Esophagus muscularis mucosa (tissue), 4 donors: ENCODE data around the gene KIF26B. TPM values are rescaled to one million over a fixed set of nuclear protein-coding genes. Genes with fewer than 3 reads are reported as not detected.

Source experiments
- DNase-seq: peaks from one replicate; pipeline ENCODE4 v3.0.0-alpha.2; 2017; ENCODE audit errors: extremely low spot score
- H3K27ac ChIP-seq, 4 donors: fragments of 200-600 bp; sonication (generic); replicated peaks in 1 of 4; 1 replicate in 3 of 4; 2 replicates in 1 of 4; pipeline ENCODE4 v1.5.1; 2016 to 2019; ENCODE audit warnings: mild to moderate bottlenecking in 1 of 4
- H3K27me3 ChIP-seq, 4 donors: fragments of 200-600 bp; sonication (generic); one replicate each; pipeline versions ENCODE4 v1.5.1 to v1.6.0; 2016 to 2019
- H3K36me3 ChIP-seq, 4 donors: fragments of 200-600 bp; sonication (generic); one replicate each; pipeline ENCODE4 v1.5.1; 2016 to 2019
- H3K4me1 ChIP-seq, 4 donors: fragments of 200-600 bp; sonication (generic); one replicate each; pipeline ENCODE4 v1.5.1; 2016 to 2019
- H3K4me3 ChIP-seq, 4 donors: fragments of 200-600 bp; sonication (generic); 1 replicate in 2 of 4; 2 replicates in 2 of 4; pipeline ENCODE4 v1.5.1; 2016 to 2019; ENCODE audit warnings: mild to moderate bottlenecking in 4 of 4, moderate library complexity in 1 of 4
- H3K9me3 ChIP-seq, 4 donors: fragments of 200-600 bp; sonication (generic); 1 replicate in 3 of 4; 2 replicates in 1 of 4; pipeline ENCODE4 v1.5.1; 2016 to 2019
- EP300 ChIP-seq: sonication (generic); formaldehyde crosslinking; IDR thresholded peaks from one replicate; pipeline ENCODE4 v1.6.1; 2017; ENCODE audit warnings: antibody characterized with exemption
- POLR2A ChIP-seq: fragments of 450-650 bp; IDR thresholded peaks from one replicate; pipeline ENCODE4 v1.6.1; 2017; ENCODE audit warnings: antibody characterized with exemption, moderate library complexity, mild to moderate bottlenecking, low read depth
- POLR2AphosphoS5 ChIP-seq, 2 donors: sonication (generic); formaldehyde crosslinking; IDR thresholded peaks; one replicate each; pipeline ENCODE4 v1.6.1; 2017; ENCODE audit warnings: antibody characterized with exemption in 2 of 2
- WGBS: methylation state at CpG from one replicate; pipeline ENCODE4 v1.1.5; 2018; 5-methylcytosine and 5-hydroxymethylcytosine counted together
- intact Hi-C: fragments of 100-400 bp; cut with DNase I; formaldehyde crosslinking; loops from one replicate; pipeline ENCODE4 v1.15.1; 2023
- total RNA-seq, 4 donors: library from RNA; depleted of rRNA; stranded (reverse); fragments of >200 nt; gene quantifications; one replicate each; pipeline versions ENCODE4 v1.1.0 to v1.2.1, GENCODE V29; 2016
- TF ChIP-seq, protein P1 (sequence below), 3 experiments: fragments of 200-600 bp in 2 of 3; fragments of 450-650 bp in 1 of 3; sonication (generic) in 2 of 3; IDR thresholded peaks; one replicate each; pipeline ENCODE4 v1.5.1; 2017 to 2019; ENCODE audit warnings: antibody characterized with exemption in 3 of 3, mild to moderate bottlenecking in 2 of 3, moderate library complexity in 1 of 3

The KIF26B gene
- total RNA-seq, 4 donors from 2014 or later: 0.13 to 3.7 (median 1.3) TPM

DNA sequence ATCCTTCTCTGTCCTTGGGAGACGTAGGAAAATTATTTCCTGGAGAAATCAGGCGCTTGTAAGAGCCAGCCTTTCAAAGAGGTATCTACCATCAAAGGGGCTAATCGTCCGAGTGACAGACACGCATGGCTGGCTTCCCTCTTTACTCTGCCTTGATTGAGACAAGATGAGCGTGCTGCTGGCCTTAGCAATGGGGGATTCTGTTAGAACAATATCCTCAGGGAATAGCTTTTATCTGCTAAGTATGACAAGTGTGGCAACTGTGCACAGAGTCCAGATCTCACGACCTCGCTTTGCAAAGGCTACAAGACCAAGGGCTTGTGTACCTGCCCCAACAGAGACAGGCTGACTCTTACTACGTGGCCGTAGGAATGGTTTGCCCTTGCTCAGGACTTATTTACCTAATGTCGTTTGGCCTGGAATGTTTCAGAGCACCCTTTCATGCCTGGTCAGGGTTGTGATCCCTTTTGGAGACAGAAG, 417.1 kb downstream of the KIF26B start:
- intact Hi-C loops: no loop called here
- no peak for DNase-seq
- Histone ChIP-seq H3K27ac (no peak overlapping the region), H3K27me3 (no peaks in the 10 kb centered on the region), H3K4me3 (no peak overlapping the region), H3K9me3 (no peaks in the 10 kb centered on the region), H3K36me3 (no peaks in the 10 kb centered on the region), H3K4me1 (peaks cover 0 to 7% (median under 1%) of the 10 kb centered on the region in 4 donors)
- WGBS: 90% methylated on average over 11 of the region's 11 CpGs
- TF ChIP-seq, protein P1, sequence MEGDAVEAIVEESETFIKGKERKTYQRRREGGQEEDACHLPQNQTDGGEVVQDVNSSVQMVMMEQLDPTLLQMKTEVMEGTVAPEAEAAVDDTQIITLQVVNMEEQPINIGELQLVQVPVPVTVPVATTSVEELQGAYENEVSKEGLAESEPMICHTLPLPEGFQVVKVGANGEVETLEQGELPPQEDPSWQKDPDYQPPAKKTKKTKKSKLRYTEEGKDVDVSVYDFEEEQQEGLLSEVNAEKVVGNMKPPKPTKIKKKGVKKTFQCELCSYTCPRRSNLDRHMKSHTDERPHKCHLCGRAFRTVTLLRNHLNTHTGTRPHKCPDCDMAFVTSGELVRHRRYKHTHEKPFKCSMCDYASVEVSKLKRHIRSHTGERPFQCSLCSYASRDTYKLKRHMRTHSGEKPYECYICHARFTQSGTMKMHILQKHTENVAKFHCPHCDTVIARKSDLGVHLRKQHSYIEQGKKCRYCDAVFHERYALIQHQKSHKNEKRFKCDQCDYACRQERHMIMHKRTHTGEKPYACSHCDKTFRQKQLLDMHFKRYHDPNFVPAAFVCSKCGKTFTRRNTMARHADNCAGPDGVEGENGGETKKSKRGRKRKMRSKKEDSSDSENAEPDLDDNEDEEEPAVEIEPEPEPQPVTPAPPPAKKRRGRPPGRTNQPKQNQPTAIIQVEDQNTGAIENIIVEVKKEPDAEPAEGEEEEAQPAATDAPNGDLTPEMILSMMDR (IDR thresholded peaks at IDR 0.05): no peak
- no peak for TF ChIP-seq EP300
- TF ChIP-seq POLR2AphosphoS5 (IDR thresholded peaks at IDR 0.05): no peak
- no peak for TF ChIP-seq POLR2A

DNA sequence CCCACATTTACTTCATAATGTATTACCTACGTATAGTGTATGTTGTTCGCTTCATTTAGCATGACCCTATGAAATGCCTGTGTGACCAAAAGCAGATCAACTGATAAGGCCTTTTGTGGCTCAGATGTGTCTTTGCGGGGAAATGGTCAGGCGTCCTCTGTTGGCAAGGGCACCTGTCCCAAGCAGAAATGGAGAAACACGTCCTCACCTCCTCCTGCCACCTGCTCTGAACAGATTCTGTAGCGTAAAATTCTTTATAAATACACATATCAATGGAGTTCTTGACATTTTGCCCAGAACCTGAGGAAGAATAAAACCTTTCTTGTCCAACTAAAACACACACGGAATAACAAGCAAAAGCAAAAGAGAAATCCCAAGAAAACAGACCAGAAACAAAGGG, 417.9 kb downstream of the KIF26B start:
- TF ChIP-seq, protein P1 (IDR thresholded peaks at IDR 0.05): no peak
- TF ChIP-seq POLR2AphosphoS5 (IDR thresholded peaks at IDR 0.05) (no peak), EP300 (no peak), POLR2A (no peak)
- Histone ChIP-seq H3K36me3 (no peaks in the 10 kb centered on the region), H3K9me3 (no peaks in the 10 kb centered on the region), H3K4me1 (no peaks in the 10 kb centered on the region), H3K4me3 (no peak overlapping the region), H3K27ac (no peak overlapping the region), H3K27me3 (no peaks in the 10 kb centered on the region)
- no peak for DNase-seq
- 92% methylated on average over 7 of the region's 7 CpGs for WGBS
- intact Hi-C loops: no loop called here

DNA sequence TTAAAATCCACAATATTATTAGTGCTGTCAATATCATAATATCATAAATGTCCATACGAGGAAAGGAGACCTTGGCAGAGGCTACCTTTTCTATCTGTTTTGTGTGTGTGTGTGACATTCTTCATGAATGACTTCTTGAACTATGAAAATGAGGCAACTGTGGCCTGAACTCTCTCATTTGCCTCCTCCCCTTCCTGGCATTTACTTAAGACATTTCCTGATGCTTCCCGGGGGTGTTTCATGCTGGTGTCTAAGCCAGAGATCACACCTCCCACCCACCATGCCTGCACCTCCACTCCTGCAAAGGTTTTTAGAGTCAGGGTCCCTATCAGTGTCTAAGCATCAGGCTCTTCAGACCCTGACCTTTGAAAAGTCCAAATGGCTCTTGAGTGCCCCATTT, 420.9 kb downstream of the KIF26B start:
- Histone ChIP-seq H3K27ac (no peak overlapping the region), H3K36me3 (no peaks in the 10 kb centered on the region), H3K9me3 (no peaks in the 10 kb centered on the region), H3K4me1 (no peaks in the 10 kb centered on the region), H3K4me3 (no peak overlapping the region), H3K27me3 (no peaks in the 10 kb centered on the region)
- WGBS: 74% methylated on average over 2 of the region's 2 CpGs
- TF ChIP-seq POLR2A: no peak
- no peak for TF ChIP-seq POLR2AphosphoS5 (IDR thresholded peaks at IDR 0.05)
- TF ChIP-seq, protein P1 (IDR thresholded peaks at IDR 0.05): no peak
- TF ChIP-seq EP300: no peak
- DNase-seq: no peak
- intact Hi-C loops: no loop called here

DNA sequence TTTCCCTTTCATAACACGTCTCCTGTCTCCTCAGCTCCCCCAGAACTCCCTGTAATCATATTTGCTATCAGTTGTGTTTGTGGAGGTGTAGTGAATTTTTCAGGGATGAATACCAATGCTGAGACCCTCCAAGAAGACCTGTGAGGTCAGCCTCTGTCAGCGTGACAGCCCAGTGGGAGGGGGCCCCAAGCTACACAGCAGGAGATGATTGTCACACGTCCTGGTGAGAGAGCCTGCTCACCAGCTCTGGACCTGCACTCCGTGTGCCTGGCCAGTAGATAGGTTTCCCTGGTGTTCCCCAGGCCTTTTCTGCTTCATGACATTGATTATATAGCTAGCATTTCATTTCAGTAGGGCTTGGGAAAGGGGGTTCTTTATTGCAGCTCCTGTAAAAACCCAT, 421.5 kb downstream of the KIF26B start:
- WGBS: 74% methylated on average over 4 of the region's 4 CpGs
- intact Hi-C loops: no loop called here

DNA sequence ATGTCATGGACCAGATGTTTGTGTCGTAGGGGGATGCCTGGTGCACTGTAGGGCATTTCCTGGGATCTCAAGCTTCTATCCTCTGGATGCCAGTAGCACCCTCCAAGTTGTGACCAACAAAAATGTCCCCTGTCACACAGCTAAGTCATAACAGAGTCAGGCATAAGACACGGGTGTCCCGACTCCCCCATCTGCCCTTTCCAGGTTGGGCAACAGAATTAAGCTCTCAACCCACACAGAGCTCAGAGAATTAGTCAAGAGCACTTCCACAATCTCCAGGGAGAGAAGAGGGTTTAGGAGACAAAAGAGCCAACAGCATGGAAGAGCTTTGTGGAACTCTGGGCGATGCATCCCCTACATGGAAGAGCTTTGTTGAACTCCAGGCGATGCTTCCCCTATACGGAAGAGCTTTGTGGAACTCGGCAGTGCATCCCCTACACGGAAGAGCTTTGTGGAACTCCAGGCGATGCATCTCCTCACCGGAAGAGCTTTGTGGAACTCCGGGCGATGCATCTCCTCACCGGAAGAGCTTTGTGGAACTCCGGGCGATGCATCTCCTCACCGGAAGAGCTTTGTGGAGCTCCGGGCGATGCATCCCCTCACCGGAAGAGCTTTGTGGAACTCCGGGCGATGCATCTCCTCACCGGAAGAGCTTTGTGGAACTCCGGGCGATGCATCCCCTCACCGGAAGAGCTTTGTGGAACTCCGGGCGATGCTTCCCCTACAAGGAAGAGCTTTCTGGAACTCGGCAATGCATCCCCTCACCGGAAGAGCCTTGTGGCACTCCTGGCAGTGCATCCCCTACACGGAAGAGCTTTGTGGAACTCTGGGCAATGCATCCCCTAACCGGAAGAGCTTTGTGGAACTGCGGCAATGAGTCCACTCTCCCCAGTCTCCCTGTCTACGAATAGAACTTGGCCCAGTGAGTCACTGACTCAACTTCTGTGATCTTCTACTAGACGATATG, 422.7 kb downstream of the KIF26B start:
- Histone ChIP-seq H3K27me3 (no peaks in the 10 kb centered on the region), H3K36me3 (no peaks in the 10 kb centered on the region), H3K4me1 (no peaks in the 10 kb centered on the region), H3K9me3 (no peaks in the 10 kb centered on the region), H3K27ac (no peak overlapping the region), H3K4me3 (no peak overlapping the region)
- no peak for TF ChIP-seq EP300
- TF ChIP-seq, protein P1 (IDR thresholded peaks at IDR 0.05): no peak
- TF ChIP-seq POLR2A: no peak
- TF ChIP-seq POLR2AphosphoS5 (IDR thresholded peaks at IDR 0.05): no peak
- intact Hi-C loops: no loop called here
- no peak for DNase-seq
- 95% methylated on average over 34 of the region's 34 CpGs for WGBS

More for the DNA sequence above, 421.5 kb downstream of the KIF26B start:
- no peak overlapping the region for H3K4me3 ChIP-seq
- no peak for DNase-seq
- TF ChIP-seq POLR2A: no peak
- no peak for TF ChIP-seq EP300
- TF ChIP-seq POLR2AphosphoS5 (IDR thresholded peaks at IDR 0.05): no peak
- H3K9me3 ChIP-seq: no peaks in the 10 kb centered on the region
- H3K27ac ChIP-seq: no peak overlapping the region
- H3K36me3 ChIP-seq: no peaks in the 10 kb centered on the region
- no peaks in the 10 kb centered on the region for H3K27me3 ChIP-seq
- H3K4me1 ChIP-seq: no peaks in the 10 kb centered on the region
